Spleen (tissue), 7 donors: ENCODE measurements around the gene SLC25A13.

ENCODE experiments used
- POLR2A ChIP-seq, 3 donors: fragments of 450-650 bp; IDR thresholded peaks; one replicate each; pipeline ENCODE4 v1.5.1; 2017; ENCODE audit warnings: antibody characterized with exemption in 3 of 3, mild to moderate bottlenecking in 1 of 3
- POLR2AphosphoS5 ChIP-seq, 3 donors: sonication (generic); formaldehyde crosslinking; IDR thresholded peaks; one replicate each; pipeline ENCODE4 v1.5.1; 2017; ENCODE audit warnings: antibody characterized with exemption in 3 of 3
- TF ChIP-seq, protein P1 (sequence below), 11 experiments: fragments of 200-600 bp in 7 of 11; fragments of 450-650 bp in 4 of 11; sonication (generic) in 4 of 11; IDR thresholded peaks in 8 of 11; conservative IDR thresholded peaks in 3 of 11; 1 replicate in 7 of 11; 2 replicates in 4 of 11; pipeline versions ENCODE4 v1.4.0 to v1.8.0; 2016 to 2021; ENCODE audit warnings: antibody characterized with exemption in 11 of 11, inconsistent platforms in 4 of 11, mild to moderate bottlenecking in 1 of 11
- donor health status: DM: no; HTN: no; CAD: no; lungs with moderate emphysema.
- donor health status: DM: no; HTN: no; CAD: no.
- donor health status: DM: no; HTN: no; CAD: no.

DNA sequence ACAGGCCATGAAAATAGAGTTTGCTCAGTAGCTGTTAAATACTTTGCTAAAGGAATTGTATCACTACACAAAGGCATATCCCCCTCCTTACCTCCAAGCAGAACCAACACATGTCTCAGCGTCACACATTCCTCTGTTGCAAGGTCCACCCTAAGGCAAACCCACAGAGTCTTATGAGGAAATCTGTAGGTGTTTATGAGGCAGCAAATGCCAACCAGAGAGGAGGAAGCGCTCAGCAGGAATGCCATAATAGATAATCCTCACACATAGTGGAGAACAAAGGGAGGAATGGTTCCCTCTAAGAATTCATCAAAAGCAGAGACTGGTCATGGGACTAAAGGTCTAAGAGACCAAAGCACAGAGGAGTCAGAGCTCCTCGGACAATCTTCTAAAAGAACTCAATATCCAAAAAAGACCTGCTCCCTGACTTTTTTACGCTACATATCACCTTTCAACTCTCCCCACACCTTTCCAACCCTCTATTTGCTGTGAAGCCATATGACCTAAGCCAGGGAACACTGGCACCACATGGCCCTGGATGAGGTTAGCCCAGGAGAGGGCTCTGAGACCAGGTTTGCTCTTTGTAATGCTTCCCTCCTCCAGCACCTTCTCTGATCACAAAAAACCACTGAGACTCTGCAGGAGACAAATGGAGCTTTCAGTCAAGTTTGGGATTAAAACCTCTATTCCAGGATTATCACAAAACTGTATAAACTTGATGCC, 7.3 kb downstream of the SLC25A13 start:
- TF ChIP-seq, protein P1, sequence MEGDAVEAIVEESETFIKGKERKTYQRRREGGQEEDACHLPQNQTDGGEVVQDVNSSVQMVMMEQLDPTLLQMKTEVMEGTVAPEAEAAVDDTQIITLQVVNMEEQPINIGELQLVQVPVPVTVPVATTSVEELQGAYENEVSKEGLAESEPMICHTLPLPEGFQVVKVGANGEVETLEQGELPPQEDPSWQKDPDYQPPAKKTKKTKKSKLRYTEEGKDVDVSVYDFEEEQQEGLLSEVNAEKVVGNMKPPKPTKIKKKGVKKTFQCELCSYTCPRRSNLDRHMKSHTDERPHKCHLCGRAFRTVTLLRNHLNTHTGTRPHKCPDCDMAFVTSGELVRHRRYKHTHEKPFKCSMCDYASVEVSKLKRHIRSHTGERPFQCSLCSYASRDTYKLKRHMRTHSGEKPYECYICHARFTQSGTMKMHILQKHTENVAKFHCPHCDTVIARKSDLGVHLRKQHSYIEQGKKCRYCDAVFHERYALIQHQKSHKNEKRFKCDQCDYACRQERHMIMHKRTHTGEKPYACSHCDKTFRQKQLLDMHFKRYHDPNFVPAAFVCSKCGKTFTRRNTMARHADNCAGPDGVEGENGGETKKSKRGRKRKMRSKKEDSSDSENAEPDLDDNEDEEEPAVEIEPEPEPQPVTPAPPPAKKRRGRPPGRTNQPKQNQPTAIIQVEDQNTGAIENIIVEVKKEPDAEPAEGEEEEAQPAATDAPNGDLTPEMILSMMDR (IDR thresholded peaks at IDR 0.05 in 8 of 11, conservative IDR thresholded peaks at IDR 0.05 in 3 of 11): no peak
- TF ChIP-seq POLR2AphosphoS5 (IDR thresholded peaks at IDR 0.05) (no peak), POLR2A (IDR thresholded peaks at IDR 0.05) (no peak)
